SH-SY5Y (cell line): ENCODE data around the gene ADGB.

Experiments
- GATA2 ChIP-seq: IDR thresholded peaks from 2 replicates; pipeline ENCODE4 v1.6.1; 2011; ENCODE audit warnings: mild to moderate bottlenecking, low read depth, low read length
- GATA3 ChIP-seq: IDR thresholded peaks from 2 replicates; pipeline ENCODE4 v1.6.1; 2011; ENCODE audit warnings: low read depth, mild to moderate bottlenecking, low read length, moderate library complexity

ADGB gene

GRCh38 chr6:146814148-146814750 is 215.5 kb downstream of the ADGB start:
- no peak for TF ChIP-seq GATA3
- TF ChIP-seq GATA2, result no peak

- TF ChIP-seq GATA3 (no peak), GATA2 (no peak)
Observed at GRCh38 chr6:146819596-146820320, 221.0 kb downstream of the ADGB start.

- no peak for TF ChIP-seq GATA2
- TF ChIP-seq GATA3, result no peak
Observed at GRCh38 chr6:146827216-146827928, 228.6 kb downstream of the ADGB start.

- no peak for TF ChIP-seq GATA2
Observed at GRCh38 chr6:146829792-146830565, 231.2 kb downstream of the ADGB start.

- TF ChIP-seq GATA3 (no peak), GATA2 (no peak)
Observed at GRCh38 chr6:146833157-146833556, 234.4 kb downstream of the ADGB start.

GRCh38 chr6:146840216-146840615 is 241.4 kb downstream of the ADGB start:
- no peak for TF ChIP-seq GATA2
- no peak for TF ChIP-seq GATA3

GRCh38 chr6:146840641-146841040 is 241.9 kb downstream of the ADGB start:
- TF ChIP-seq GATA2 (no peak), GATA3 (no peak)

GRCh38 chr6:146847426-146847825 is 248.7 kb downstream of the ADGB start:
- TF ChIP-seq GATA3 (no peak), GATA2 (no peak)

- TF ChIP-seq GATA2, result no peak
- no peak for TF ChIP-seq GATA3
Observed at GRCh38 chr6:146850238-146850896, 251.6 kb downstream of the ADGB start.

- TF ChIP-seq GATA2, result no peak
- TF ChIP-seq GATA3, result no peak
Observed at GRCh38 chr6:146850981-146851380, 252.2 kb downstream of the ADGB start.

- TF ChIP-seq GATA2 (no peak), GATA3 (no peak)
Observed at GRCh38 chr6:146851837-146852236, 253.1 kb downstream of the ADGB start.

- TF ChIP-seq GATA3 (no peak), GATA2 (no peak)
Observed at GRCh38 chr6:146855889-146856288, 257.1 kb downstream of the ADGB start.

GRCh38 chr6:146856296-146856695 is 257.5 kb downstream of the ADGB start:
- TF ChIP-seq GATA2, result no peak
- no peak for TF ChIP-seq GATA3
